Right ventricle myocardium inferior (tissue), 1 donor: ENCODE data around the gene DECR2. TPM values are rescaled to one million over a fixed set of nuclear protein-coding genes. Genes with fewer than 3 reads are reported as not detected.

Source experiments
- ATAC-seq: fragments of 200-7000 bp; cut with Tn5 transposase; one replicate; pipeline ENCODE4 v1.9.1; 2020; ENCODE audit warnings: mild to moderate bottlenecking, moderate library complexity
- DNase-seq: peaks from one replicate; pipeline ENCODE4 v3.0.0; 2021; ENCODE audit errors: missing footprints
- intact Hi-C: fragments of 100-400 bp; cut with DNase I; formaldehyde crosslinking; loops from one replicate; pipeline ENCODE4 v1.11.0; 2022
- total RNA-seq: library from RNA; stranded (reverse); fragmentation: NEBNext Ultra II Directional; extraction: Animal tissue kit (Norgen Biotek cat#: 25700); gene quantifications from one replicate; pipeline ENCODE4 v1.2.1, GENCODE V29; 2021
- donor health status: DM: no; HTN: yes; CAD: no; lungs with severe emphysema.

DECR2 gene
- total RNA-seq, 1 donor from 2014 or later, result 10.6 TPM

GRCh38 chr16:363766-364490 lies 37.8 kb upstream of the DECR2 start:
- ATAC-seq, result no peak
- DNase-seq, result no peak

DNA sequence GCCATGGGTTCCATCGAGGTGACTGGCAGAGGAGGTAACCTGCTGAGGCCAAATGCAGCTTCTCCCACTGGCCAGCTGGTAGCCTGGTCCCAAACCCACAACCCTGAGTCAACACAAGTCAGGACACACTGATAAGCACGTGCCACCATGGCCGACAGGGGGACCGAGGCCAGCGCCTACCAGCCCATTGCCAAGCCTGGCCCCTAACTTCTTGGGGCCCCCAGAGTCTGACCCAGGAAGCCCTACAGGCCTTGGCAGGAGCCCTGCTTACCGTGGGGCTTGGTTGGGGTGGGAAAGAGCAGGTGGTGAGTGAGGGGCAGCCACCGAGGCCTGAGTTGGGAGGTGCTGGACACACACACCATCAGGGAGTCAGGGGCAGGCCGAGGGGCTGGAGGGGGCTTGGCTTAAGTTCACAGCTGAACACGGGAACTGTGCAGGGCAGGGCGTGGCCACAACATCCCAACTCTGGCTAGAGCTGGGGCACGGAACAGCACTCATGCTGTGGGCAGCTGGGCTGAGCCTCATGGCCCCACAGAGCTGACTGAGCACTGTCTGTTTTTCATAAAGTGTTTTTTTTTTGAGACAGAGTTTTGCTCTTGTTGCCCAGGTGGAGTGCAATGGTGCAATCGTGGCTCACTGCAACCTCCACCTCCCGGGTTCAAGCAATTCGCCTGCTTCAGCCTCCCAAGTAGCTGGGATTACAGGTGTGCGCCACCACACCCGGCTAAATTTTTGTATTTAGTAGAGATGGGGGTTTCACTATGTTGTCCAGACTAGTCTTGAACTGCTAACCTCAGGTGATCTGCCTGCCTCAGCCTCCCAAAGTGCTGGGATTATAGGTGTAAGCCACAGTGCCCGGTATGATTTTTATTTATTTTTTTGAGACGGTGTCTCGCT lies 36.8 kb upstream of the DECR2 start:
- no peak for ATAC-seq
- intact Hi-C loops, result no loop called here

More at GRCh38 chr16:363766-364490, 37.8 kb upstream of the DECR2 start:
- intact Hi-C loops, result loop anchor here (2.0 kb wide), 1 partner anchor 257 kb away; no protein-coding TSS in a partner anchor

DNA sequence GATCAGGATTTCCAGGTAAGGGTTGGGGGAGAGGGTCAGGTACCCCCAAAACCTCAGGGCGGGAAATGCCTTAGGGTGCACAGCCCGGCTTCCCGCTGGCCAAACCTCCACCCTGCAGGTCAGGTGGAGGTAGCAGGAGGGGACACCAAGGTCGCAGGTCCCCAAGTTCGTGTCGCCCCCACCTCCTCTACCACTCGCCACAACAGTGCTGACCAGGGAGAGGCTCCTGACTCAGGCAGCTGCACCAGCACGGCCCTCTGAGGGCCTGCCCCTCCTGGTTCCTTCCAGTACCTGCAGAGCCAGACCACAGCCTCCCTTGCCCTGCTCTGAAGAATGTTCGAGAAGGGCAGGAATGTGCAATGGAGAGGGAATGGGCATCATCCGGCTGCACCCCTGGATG lies 35.2 kb upstream of the DECR2 start:
- intact Hi-C loops, result no loop called here
- ATAC-seq (no peak), DNase-seq (peak; percentile 18)

More for the DNA sequence above, 36.8 kb upstream of the DECR2 start:
- no peak for DNase-seq

DNA sequence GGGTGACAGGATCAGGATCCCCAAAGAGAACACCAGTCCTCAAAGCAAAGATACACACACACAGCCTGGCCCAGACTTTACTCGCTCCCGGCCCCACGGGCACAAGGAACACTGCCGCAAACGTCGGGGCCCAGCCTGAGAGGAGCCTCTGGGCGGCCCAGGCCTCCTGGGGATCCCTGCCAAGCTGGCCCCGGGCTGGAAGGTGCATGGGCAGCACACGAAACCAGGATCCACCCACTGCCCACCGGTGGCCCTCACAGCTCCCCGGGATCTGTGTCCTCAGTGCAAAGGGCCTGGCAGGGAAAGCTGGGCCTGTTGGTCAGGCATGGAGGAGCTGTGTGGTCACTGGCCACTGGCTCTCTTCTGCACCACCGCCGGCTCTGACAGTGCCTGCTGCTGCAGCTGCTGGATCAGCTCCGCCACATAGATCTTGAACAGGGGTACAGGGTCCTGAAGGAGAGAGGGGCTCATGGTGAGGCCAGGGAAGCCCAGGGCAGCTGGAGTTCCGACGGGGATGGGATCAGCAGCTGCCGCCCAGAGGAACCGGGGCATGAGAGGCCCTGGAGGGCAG lies 34.3 kb upstream of the DECR2 start:
- intact Hi-C loops, result no loop called here
- no peak for ATAC-seq
- DNase-seq, result peak; percentile 57

DNA sequence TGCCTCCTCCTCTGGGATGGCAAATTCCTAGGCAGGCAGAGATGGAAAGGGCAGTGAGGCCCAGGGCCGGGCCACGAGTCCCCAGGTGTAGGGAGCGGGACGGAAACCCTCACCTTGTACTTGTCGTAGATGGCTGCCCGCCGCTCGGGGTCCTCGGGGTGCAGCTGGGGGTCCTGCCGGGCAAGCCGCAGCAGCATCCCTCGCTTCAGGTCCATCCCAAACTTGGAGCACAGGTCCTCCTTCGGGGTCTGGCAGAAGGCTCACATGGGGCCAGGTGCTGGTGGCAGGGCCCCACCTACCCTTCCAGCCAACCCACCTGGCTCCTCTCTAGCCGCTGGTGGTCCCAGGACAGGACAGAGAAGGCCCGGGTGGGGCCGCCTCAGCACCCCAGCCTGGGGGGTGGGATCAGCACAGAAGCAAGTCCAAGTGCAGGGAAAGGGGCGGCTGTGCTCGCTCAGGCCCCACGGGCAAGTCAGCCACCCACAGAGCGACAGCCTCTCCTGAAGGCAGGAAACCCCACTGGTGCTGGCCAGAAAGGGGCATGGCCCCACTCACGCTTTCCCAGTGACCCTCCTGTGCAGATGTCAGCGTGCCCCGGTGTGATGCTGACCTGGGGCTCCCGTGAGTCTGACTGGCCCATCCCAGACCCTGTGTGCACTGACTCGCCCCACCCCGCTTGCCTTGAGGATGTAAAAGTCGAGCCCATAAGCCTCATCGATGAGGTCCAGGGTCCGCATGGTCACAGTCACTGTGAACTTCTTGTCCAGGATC lies 33.1 kb upstream of the DECR2 start:
- peak; percentile 64 for DNase-seq
- ATAC-seq, result no peak
- intact Hi-C loops, result no loop called here

- no peak for DNase-seq
- intact Hi-C loops, result no loop called here
- no peak for ATAC-seq
Observed at GRCh38 chr16:369275-369865, 32.3 kb upstream of the DECR2 start.

GRCh38 chr16:369866-370436 lies 31.7 kb upstream of the DECR2 start:
- DNase-seq (no peak), ATAC-seq (no peak)
- intact Hi-C loops, result no loop called here

GRCh38 chr16:370443-370842 lies 31.2 kb upstream of the DECR2 start, which contains the start of gene MRPL28:
Gene MRPL28, minus strand, starts transcription at chr16:370538. Its CDS starts 320 bp downstream, at chr16:370218.
- ATAC-seq, result peak; percentile 96
- intact Hi-C loops, result no loop called here
- peak; percentile 95 for DNase-seq

- DNase-seq (peak; percentile 63), ATAC-seq (peak; percentile 9)
- intact Hi-C loops, result no loop called here
Observed at GRCh38 chr16:370979-371514, 30.6 kb upstream of the DECR2 start.

DNA sequence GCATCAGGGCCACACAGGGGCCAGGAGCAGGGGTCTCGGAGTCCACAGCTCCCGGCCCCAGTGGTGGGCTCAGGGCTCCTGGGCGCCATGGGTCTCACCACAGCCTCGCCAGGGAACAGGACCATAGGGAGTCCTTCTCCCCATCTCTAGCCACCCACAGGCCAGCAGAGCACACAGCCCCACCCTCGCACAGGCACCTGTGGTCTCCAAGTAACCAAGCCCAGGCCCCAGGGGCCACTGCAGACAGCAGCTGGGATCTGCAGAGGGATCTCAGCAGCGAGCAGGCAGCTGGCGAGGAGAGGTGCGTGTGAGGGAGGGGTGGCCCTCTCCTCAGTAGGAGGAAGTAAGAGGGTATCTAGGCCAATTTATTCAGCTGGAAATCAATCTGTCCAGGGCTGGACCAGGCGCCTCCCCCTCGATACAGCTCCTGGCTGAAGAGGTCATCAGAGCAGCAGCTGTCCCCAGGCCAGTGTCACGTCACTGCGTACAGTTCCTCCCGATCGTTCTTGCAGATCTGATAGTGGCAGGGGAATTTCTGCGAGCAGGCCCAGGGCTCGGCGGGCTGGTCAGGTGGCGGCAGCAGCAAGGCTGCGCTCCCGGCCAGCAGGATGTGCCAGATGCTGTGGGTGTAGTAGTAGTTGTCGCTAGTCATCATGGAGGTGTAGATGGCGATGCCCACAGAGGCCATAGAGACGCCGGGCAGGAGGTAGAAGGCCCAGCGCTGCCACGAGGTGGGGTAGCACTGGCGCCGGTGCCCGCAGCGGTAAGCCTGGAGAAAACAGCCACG lies 30.0 kb upstream of the DECR2 start:
- intact Hi-C loops, result no loop called here
- DNase-seq, result peak; percentile 68
- ATAC-seq, result no peak

DNA sequence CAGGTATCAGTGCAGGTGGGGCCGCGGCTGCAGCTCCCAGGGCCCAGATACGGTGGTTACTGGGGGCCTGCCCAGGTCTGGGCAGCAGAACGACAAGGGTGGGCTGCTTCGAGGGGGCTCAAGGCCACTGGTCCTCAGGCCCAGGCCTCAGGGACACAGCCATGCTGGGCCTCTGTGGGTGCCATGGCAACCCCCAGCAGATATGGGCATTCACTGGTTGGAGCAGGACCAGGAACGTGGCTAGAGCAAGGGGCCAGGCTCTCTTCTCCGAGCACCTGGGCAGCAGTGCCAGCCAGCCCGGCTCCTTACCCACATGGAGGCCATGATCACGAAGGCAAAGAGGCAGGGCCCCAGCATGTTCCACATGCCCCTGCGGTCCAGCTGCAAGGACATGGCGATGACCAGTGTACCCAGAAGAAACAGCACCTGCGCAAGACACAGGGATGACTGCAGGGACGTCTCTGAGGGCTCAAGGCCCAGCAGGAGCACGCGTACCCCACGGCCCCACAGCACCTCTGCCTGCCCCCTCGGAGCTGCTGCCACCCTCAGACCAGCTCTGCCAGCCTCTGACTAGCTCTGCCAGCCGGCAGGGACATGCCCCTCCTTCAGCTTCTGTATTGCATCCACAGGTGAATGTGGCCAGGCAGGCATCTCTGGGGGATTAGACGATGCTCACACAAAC lies 29.2 kb upstream of the DECR2 start:
- ATAC-seq (no peak), DNase-seq (peak; percentile 63)
- intact Hi-C loops, result no loop called here

DNA sequence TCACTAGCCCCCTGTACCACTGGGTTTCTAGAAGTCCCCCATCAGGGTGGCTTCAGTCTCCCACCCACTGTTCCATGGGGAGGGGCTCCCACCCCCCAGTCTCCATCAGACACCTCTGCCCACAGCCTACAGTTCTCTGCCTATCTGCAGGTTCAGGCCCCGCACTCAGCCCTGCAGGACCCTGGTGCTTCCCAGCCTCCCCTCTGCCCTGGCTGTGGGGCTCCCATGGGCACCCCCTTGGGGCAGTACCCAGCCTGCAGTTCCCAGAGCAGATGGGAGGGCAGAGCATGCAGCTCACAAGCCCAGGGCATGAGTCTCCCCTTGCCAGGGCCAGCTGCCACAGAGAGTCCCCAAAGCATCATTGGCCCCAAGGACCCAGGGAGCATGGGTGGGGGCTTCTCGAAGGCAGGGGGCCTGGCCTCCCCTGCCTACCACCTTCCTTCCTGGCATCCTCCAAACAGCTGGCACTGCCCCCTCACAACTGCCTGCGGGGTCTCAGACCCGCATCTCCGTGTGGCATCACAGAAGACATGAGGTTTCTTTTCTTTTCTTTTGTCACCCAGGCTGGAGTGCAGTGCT lies 28.6 kb upstream of the DECR2 start:
- DNase-seq (peak; percentile 8), ATAC-seq (no peak)
- intact Hi-C loops, result no loop called here

DNA sequence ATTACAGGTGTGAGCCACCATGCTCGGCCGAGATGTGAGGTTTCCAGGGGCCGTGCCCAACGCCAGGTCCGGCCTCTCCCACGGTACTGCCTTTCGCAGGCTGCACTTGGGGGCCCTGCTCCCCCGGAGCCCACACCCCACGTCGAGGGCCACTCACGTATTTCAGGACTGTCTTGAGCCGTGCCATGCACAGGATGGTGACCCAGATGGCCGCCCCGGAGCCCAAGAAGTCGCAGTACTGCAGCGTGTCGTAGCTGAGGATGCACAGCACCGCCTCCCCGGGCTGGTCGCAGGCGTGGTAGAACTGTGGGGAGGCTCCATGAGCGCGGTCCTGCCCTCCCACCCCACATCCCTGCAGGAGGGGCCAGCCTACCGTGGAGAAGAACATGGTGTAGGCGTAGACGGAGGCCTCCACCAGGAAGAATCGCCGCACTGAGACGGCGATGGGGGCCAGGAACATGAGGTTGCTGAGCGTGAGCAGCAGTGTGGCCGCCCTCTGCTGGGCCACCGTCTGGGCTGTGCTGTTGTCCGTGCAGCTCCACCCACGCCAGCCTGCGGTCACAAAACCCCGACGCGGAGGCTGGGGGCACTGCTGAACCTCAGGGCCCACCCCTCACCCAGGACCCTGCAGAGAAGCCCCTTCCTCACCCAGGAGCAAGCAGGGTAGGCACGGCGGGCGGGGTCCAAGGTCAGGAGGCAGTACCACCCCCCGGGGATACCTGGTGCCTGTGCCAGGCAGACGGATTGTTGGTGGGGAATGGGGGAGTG lies 27.7 kb upstream of the DECR2 start:
- peak; percentile 55 for DNase-seq
- no peak for ATAC-seq
- intact Hi-C loops, result no loop called here

DNA sequence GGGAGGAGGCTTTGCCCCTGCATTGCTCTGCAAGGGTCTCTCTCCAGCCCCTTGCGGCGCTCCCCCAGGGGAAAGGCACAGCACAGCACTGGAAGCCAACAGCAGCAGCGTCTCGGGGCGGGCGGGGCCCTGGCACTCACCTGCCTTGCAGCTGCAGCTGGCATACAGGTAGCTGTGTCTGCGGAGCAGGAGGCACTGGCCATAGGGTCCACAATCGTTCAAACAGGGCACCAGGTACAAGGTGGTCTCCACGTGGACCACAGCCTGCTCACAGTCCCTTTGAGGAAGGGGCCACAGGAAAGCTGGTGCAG lies 27.1 kb upstream of the DECR2 start:
- no peak for ATAC-seq
- intact Hi-C loops, result no loop called here
- peak; percentile 60 for DNase-seq

DNA sequence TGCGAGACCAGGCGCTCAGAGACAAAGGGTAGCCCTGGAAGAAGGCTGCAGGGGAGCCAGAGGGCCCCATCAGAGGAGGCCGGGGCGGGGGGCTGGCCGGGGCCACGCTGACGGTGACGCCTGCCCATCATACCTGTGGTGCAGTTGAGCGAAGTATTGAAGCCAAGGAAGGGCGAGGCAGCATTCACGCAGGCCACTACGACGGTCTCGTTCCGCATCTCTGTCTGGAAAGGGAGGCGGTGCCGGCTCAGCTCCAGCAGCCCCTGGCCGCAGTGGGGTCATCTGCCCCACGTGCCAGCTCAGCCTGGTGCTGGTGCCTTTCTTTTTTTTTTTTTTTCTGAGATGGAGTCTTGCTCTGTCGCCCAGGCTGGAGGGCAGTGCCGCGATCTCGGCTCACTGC lies 26.5 kb upstream of the DECR2 start:
- DNase-seq (peak; percentile 4), ATAC-seq (no peak)
- intact Hi-C loops, result no loop called here
